GM13976 (cell line): Measurements from ENCODE around the gene FOXO1.

Experiments used
- DNase-seq: peaks from one replicate; pipeline ENCODE4 v3.0.0; 2012; ENCODE audit warnings: low spot score
- in situ Hi-C: fragments of 300-500 bp; cut with MboI; formaldehyde crosslinking; loops from one replicate; pipeline ENCODE4 v1.12.0; 2022; ENCODE audit warnings: low sequenced_read_pairs, mixed read lengths, inconsistent platforms; ENCODE audit not compliant: unreplicated experiment
- TF ChIP-seq, protein P1 (sequence below): IDR thresholded peaks from 2 replicates; pipeline ENCODE4 v1.5.1; 2012; ENCODE audit warnings: borderline replicate concordance, mild to moderate bottlenecking; ENCODE audit not compliant: insufficient read depth; ENCODE audit errors: extremely low read depth, missing control alignments, control extremely low read depth

Gene FOXO1

DNA sequence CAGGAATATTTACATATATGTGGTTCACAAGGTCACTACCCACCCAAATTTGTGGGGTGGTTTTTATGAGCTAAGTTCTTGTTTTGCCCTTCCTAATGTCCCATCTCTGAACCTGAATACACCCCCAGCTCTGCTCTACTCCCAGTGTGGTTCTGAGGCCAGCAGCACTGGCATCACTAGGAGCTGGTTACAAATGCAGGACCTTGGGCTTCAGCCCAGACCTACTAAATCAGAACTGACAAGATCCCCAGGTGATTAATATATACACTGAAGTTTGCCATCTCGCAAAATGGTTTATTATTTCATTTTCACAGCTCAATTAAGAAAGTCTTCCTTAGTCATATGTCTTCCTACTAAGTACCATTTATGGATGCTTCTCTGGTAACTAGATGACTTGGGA, 67.9 kb downstream of the FOXO1 start:
- DNase-seq: no peak
- in situ Hi-C loops: no loop called here
- TF ChIP-seq, protein P1, sequence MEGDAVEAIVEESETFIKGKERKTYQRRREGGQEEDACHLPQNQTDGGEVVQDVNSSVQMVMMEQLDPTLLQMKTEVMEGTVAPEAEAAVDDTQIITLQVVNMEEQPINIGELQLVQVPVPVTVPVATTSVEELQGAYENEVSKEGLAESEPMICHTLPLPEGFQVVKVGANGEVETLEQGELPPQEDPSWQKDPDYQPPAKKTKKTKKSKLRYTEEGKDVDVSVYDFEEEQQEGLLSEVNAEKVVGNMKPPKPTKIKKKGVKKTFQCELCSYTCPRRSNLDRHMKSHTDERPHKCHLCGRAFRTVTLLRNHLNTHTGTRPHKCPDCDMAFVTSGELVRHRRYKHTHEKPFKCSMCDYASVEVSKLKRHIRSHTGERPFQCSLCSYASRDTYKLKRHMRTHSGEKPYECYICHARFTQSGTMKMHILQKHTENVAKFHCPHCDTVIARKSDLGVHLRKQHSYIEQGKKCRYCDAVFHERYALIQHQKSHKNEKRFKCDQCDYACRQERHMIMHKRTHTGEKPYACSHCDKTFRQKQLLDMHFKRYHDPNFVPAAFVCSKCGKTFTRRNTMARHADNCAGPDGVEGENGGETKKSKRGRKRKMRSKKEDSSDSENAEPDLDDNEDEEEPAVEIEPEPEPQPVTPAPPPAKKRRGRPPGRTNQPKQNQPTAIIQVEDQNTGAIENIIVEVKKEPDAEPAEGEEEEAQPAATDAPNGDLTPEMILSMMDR: no peak

DNA sequence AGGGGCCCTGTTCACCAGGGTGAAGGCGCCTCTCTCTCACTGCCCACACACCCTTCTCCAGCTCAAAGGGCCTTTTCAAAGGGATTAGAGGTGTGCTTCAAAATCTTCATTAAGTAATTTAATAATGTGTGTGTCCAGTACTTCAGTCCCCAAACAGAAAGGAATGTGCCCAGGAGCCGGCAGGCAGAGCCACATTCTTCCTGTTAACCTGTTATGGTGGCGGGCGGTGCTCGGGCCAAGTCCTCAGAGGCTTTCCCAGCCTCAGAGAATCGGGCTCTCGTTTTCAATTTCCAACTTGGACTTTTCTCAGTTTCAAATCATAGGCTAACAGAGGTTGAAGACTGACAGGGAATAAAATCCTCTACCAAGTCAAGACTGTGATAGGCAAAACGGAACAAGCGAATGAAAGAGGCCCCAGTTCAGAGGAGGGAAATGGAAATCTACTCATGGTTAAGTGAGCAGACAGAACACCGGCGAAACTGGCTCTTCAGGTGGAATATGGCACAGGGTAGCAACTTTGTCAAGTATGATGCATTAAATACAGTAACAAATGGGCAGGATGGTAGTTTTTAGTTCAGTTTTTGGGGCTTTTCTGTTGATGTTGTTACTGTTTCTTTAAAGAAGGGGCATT, 68.6 kb downstream of the FOXO1 start:
- DNase-seq: no peak
- in situ Hi-C loops: no loop called here
- TF ChIP-seq, protein P1: no peak

DNA sequence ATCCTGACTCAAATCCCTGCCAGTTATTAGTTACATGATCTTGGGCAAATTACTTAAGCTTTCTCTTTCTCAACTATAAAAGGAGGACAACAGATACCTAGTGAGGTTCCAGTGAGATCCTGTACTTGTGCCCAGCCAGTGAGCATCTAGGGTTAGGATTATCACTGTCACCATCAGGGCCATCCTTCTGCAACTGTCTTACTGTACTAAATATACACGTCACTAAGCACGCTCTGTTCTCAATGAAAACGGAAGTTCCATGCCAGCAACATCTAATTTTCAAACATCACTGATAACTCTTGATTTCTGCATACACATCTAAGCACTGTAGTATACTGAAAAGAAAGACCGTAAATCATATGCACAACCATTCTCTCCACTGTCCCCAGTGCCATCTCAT, 70.0 kb downstream of the FOXO1 start:
- in situ Hi-C loops: no loop called here
- TF ChIP-seq, protein P1: no peak
- no peak for DNase-seq

DNA sequence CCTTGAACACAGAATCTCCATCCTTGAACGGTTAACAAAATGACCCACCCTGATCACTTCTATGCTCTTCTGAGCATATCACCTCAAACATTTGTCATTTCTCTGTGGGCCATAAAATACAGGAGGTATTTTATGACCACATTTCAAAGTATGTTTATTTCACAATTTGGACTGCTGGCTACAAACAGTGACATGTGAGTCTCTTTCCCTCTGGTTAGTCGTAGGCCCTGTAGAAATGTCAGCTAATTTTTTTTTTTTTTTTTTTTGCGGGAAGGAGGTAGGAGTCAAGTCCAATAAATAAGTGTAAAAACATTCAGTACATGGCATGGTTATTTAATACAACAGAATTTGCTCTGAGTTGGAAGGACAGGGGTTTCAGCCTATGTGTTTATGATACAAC, 70.7 kb downstream of the FOXO1 start:
- no peak for DNase-seq
- TF ChIP-seq, protein P1: no peak
- in situ Hi-C loops: no loop called here

DNA sequence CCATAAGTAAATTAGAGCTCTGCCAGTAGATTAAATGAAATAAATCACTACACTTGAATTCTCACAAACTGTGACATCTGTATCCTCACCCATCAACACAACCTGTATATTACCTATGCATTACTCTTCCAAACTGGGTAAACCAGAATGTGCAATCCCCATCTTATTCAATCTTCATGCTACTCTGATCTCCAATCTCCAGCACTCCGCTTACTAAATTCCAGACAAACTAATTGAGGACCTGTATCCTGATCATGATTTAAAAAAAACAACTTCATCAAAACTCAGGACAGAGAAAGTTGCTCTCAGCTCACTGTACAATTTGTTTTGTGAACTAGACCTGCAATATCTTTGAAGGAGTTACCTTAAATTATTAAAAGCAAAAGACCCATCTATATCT, 74.4 kb downstream of the FOXO1 start:
- TF ChIP-seq, protein P1: no peak
- no peak for DNase-seq
- in situ Hi-C loops: no loop called here

DNA sequence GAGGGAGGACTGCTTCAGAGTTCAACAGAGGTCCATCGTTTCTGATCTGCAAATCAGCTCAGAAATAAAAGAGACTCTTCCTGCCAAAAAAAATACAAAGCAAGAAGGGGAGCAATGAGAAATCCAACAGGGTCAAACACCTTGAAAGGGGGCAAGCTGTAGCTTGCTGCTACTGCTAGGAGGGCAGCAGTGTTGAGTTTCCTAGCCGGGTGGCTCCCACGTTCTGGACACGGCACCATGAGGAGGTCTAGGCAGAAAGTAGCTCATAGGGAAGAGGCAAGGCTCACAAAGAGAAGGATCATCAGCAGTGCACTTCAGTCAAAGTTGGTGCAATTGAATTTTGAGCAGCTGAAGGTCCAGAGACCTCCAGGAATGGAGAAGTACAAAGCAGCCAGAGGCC, 75.3 kb downstream of the FOXO1 start:
- TF ChIP-seq, protein P1: no peak
- DNase-seq: no peak
- in situ Hi-C loops: no loop called here
